NT2/D1 (cell line): ENCODE results near the gene PATJ.
"Not testable (repeated sequence)": the region's sequence is repeated elsewhere in the genome, so short reads cannot be mapped to it uniquely, and the experiment has no call there.

Experiments used
- DNase-seq: peaks from one replicate; pipeline ENCODE4 v3.0.0-alpha.2; 2011; ENCODE audit warnings: low read depth, low spot score
- H3K27me3 ChIP-seq: 2 replicates; pipeline ENCODE4 v1.6.0; 2011; ENCODE audit warnings: mild to moderate bottlenecking; ENCODE audit not compliant: insufficient read length, insufficient read depth
- H3K36me3 ChIP-seq: 2 replicates; pipeline ENCODE4 v1.6.1; 2011; ENCODE audit warnings: mild to moderate bottlenecking, low read length, mixed read lengths; ENCODE audit not compliant: insufficient read depth, insufficient read length
- H3K4me1 ChIP-seq: 2 replicates; pipeline ENCODE4 v1.5.1; 2011; ENCODE audit not compliant: insufficient read depth, insufficient read length
- H3K4me3 ChIP-seq: 2 replicates; pipeline ENCODE4 v1.5.1; 2011; ENCODE audit warnings: low read depth; ENCODE audit not compliant: insufficient read length
- H3K9ac ChIP-seq: 2 replicates; pipeline ENCODE4 v1.6.0; 2011; ENCODE audit warnings: low read depth; ENCODE audit not compliant: insufficient read length
- H3K9me3 ChIP-seq: 2 replicates; pipeline ENCODE4 v1.5.1; 2011; ENCODE audit warnings: mild to moderate bottlenecking, low read length; ENCODE audit not compliant: insufficient read depth
- SUZ12 ChIP-seq: IDR thresholded peaks from 2 replicates; pipeline ENCODE4 v1.6.1; 2011; ENCODE audit not compliant: insufficient read length, insufficient read depth; ENCODE audit errors: extremely low read depth
- YY1 ChIP-seq: IDR thresholded peaks from 2 replicates; pipeline ENCODE4 v1.6.1; 2011; ENCODE audit not compliant: insufficient read length, insufficient read depth
- ZNF274 ChIP-seq: IDR thresholded peaks from 2 replicates; pipeline ENCODE4 v1.6.1; 2011; ENCODE audit warnings: mild to moderate bottlenecking, low read depth, low read length

PATJ gene

GRCh38 chr1:61887076-61887867 lies 145.0 kb downstream of the PATJ start:
- no peak overlapping the region for H3K9ac ChIP-seq
- no peaks in the 10 kb centered on the region for H3K4me1 ChIP-seq
- H3K27me3 ChIP-seq = no peaks in the 10 kb centered on the region
- no peak for TF ChIP-seq SUZ12
- TF ChIP-seq YY1 = no peak
- TF ChIP-seq ZNF274 = no peak
- no peaks in the 10 kb centered on the region for H3K36me3 ChIP-seq
- no peak overlapping the region for H3K4me3 ChIP-seq
- DNase-seq = no peak
- no peaks in the 10 kb centered on the region for H3K9me3 ChIP-seq

- H3K9ac ChIP-seq = no peak overlapping the region
- no peaks in the 10 kb centered on the region for H3K9me3 ChIP-seq
- TF ChIP-seq SUZ12 (no peak), ZNF274 (no peak), YY1 (no peak)
- no peak overlapping the region for H3K4me3 ChIP-seq
- no peaks in the 10 kb centered on the region for H3K4me1 ChIP-seq
- H3K27me3 ChIP-seq = no peaks in the 10 kb centered on the region
- DNase-seq = no peak
- no peaks in the 10 kb centered on the region for H3K36me3 ChIP-seq
Measured at GRCh38 chr1:61887931-61888564, 145.8 kb downstream of the PATJ start.

DNA sequence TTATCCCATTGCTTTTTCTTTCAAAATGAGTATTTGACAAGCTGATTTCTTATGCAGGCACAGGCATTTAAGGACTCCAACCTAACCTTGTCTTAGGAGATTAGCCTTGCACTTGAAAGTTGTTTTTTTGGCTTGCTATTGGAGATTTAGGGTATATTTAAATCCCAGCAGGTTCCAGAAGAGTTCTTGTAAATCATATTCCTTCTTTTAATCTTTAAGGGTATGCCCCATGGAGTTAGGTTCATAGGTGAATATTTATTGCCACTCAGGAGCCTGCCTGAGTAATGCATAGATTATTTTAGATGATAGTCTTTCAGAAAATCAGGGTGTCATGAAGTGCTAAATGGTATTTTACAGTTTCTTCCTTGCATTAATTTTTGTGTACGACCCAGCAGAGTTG lies 146.5 kb downstream of the PATJ start:
- Histone ChIP-seq H3K4me1 (no peaks in the 10 kb centered on the region), H3K4me3 (no peak overlapping the region), H3K9me3 (no peaks in the 10 kb centered on the region), H3K9ac (no peak overlapping the region), H3K27me3 (no peaks in the 10 kb centered on the region), H3K36me3 (no peaks in the 10 kb centered on the region)
- no peak for DNase-seq
- no peak for TF ChIP-seq ZNF274
- TF ChIP-seq SUZ12 = no peak
- no peak for TF ChIP-seq YY1

GRCh38 chr1:61890435-61890834 lies 148.2 kb downstream of the PATJ start:
- DNase-seq, H3K27me3 ChIP-seq, H3K36me3 ChIP-seq, H3K4me3 ChIP-seq, H3K9me3 ChIP-seq, H3K9ac ChIP-seq, H3K4me1 ChIP-seq: not testable (repeated sequence)

- no peak overlapping the region for H3K9ac ChIP-seq
- H3K27me3 ChIP-seq = no peaks in the 10 kb centered on the region
- TF ChIP-seq YY1 = no peak
- TF ChIP-seq ZNF274 = no peak
- no peak for TF ChIP-seq SUZ12
- no peak overlapping the region for H3K4me3 ChIP-seq
- H3K9me3 ChIP-seq = peaks cover 15% of the 10 kb centered on the region; the same call in 1 of the 2 replicates
- H3K4me1 ChIP-seq = no peaks in the 10 kb centered on the region
- DNase-seq = no peak
- H3K36me3 ChIP-seq = no peaks in the 10 kb centered on the region
Measured at GRCh38 chr1:61892977-61893376, 150.7 kb downstream of the PATJ start.

GRCh38 chr1:61894296-61894695 lies 152.0 kb downstream of the PATJ start:
- DNase-seq, H3K9ac ChIP-seq, H3K4me1 ChIP-seq, H3K4me3 ChIP-seq, H3K36me3 ChIP-seq, H3K27me3 ChIP-seq: not testable (repeated sequence)
- peaks cover 15% of the 10 kb centered on the region; the same call in 1 of the 2 replicates for H3K9me3 ChIP-seq

GRCh38 chr1:61895175-61895574 lies 152.9 kb downstream of the PATJ start:
- TF ChIP-seq SUZ12 = no peak
- TF ChIP-seq ZNF274 = no peak
- TF ChIP-seq YY1 = no peak
- H3K4me3 ChIP-seq = no peak overlapping the region
- H3K36me3 ChIP-seq = no peaks in the 10 kb centered on the region

More at GRCh38 chr1:61895175-61895574, 152.9 kb downstream of the PATJ start:
- no peaks in the 10 kb centered on the region for H3K27me3 ChIP-seq
- DNase-seq = no peak
- H3K9me3 ChIP-seq = peaks cover 15% of the 10 kb centered on the region; the same call in 1 of the 2 replicates
- no peak overlapping the region for H3K9ac ChIP-seq
- H3K4me1 ChIP-seq = no peaks in the 10 kb centered on the region
